SK-N-SH treated with all-trans-retinoic acid at 6 μM for 48 hours (cell line): Measurements from ENCODE around the gene ADAM23.

Experiments
- ATAC-seq: fragments of 200-7000 bp; cut with Tn5 transposase; 3 replicates; pipeline ENCODE4 v1.9.1; 2020; ENCODE audit warnings: mild to moderate bottlenecking, moderate library complexity
- ARNTL ChIP-seq: fragments of 450-650 bp; formaldehyde crosslinking; IDR thresholded peaks from 2 replicates; pipeline ENCODE4 v1.5.0; 2020; ENCODE audit warnings: low read depth, mild to moderate bottlenecking, moderate library complexity, borderline replicate concordance
- BACH2 ChIP-seq: fragments of 250-450 bp; sonication (Bioruptor Pico); IDR thresholded peaks from 2 replicates; pipeline ENCODE4 v1.9.0; 2021; ENCODE audit warnings: mild to moderate bottlenecking, borderline replicate concordance
- ESRRG ChIP-seq: fragments of 250-450 bp; sonication (Bioruptor Pico); IDR thresholded peaks from 2 replicates; pipeline ENCODE4 v1.6.1; 2021; ENCODE audit warnings: mild to moderate bottlenecking
- GLIS3 ChIP-seq: fragments of 250-450 bp; sonication (Bioruptor Pico); IDR thresholded peaks from 2 replicates; pipeline ENCODE4 v1.5.0; 2020; ENCODE audit warnings: mild to moderate bottlenecking, moderate library complexity
- ISL1 ChIP-seq: fragments of 250-450 bp; sonication (Bioruptor Pico); IDR thresholded peaks from 2 replicates; pipeline ENCODE4 v2.1.2; 2022; ENCODE audit warnings: mild to moderate bottlenecking, moderate library complexity
- OSR1 ChIP-seq: fragments of 250-450 bp; sonication (Bioruptor Pico); IDR thresholded peaks from 2 replicates; pipeline ENCODE4 v1.8.0; 2022; ENCODE audit warnings: moderate library complexity, mild to moderate bottlenecking, inconsistent platforms
- PPARA ChIP-seq: fragments of 250-450 bp; sonication (Bioruptor Pico); IDR thresholded peaks from 2 replicates; pipeline ENCODE4 v1.5.0; 2020; ENCODE audit warnings: mild to moderate bottlenecking, borderline replicate concordance
- RARB ChIP-seq: fragments of 250-450 bp; sonication (Bioruptor Pico); IDR thresholded peaks from 2 replicates; pipeline ENCODE4 v1.8.0; 2021; ENCODE audit warnings: mild to moderate bottlenecking, moderate library complexity
- SNAI2 ChIP-seq: fragments of 250-450 bp; sonication (Bioruptor Pico); IDR thresholded peaks from 2 replicates; pipeline ENCODE4 v1.5.0; 2020; ENCODE audit warnings: mild to moderate bottlenecking, moderate library complexity
- TCF4 ChIP-seq: fragments of 250-450 bp; sonication (Bioruptor Pico); IDR thresholded peaks from 2 replicates; pipeline ENCODE4 v1.8.0; 2021; ENCODE audit warnings: mild to moderate bottlenecking, moderate library complexity, borderline replicate concordance
- TOX ChIP-seq: fragments of 250-450 bp; sonication (Bioruptor Pico); IDR thresholded peaks from 2 replicates; pipeline ENCODE4 v1.8.0; 2021; ENCODE audit warnings: mild to moderate bottlenecking, moderate library complexity, borderline replicate concordance
- ZFP3 ChIP-seq: fragments of 250-450 bp; sonication (Bioruptor Pico); IDR thresholded peaks from 2 replicates; pipeline ENCODE4 v1.5.0; 2020; ENCODE audit warnings: mild to moderate bottlenecking, moderate library complexity
- ZFP30 ChIP-seq: fragments of 450-650 bp; formaldehyde crosslinking; IDR thresholded peaks from 2 replicates; pipeline ENCODE4 v1.5.0; 2022; ENCODE audit warnings: mild to moderate bottlenecking, moderate library complexity
- ZNF565 ChIP-seq: fragments of 450-650 bp; formaldehyde crosslinking; conservative IDR thresholded peaks from 2 replicates; pipeline ENCODE4 v1.5.0; 2020; ENCODE audit warnings: low read depth, mild to moderate bottlenecking, moderate library complexity
- ZNF70 ChIP-seq: fragments of 450-650 bp; formaldehyde crosslinking; IDR thresholded peaks from 2 replicates; pipeline ENCODE4 v1.5.0; 2020; ENCODE audit warnings: mild to moderate bottlenecking, moderate library complexity
- ZNF8 ChIP-seq: fragments of 450-650 bp; formaldehyde crosslinking; IDR thresholded peaks from 2 replicates; pipeline ENCODE4 v1.5.0; 2020; ENCODE audit warnings: mild to moderate bottlenecking, moderate library complexity
- TF ChIP-seq, protein P1 (sequence below): fragments of 250-450 bp; sonication (Bioruptor Pico); IDR thresholded peaks from 2 replicates; pipeline ENCODE4 v1.8.0; 2021; ENCODE audit warnings: low read depth, mild to moderate bottlenecking, moderate library complexity, borderline replicate concordance
- TF ChIP-seq, protein P2 (sequence below): fragments of 250-450 bp; sonication (Bioruptor Pico); IDR thresholded peaks from 2 replicates; pipeline ENCODE4 v1.8.0; 2020; ENCODE audit warnings: mild to moderate bottlenecking, moderate library complexity, borderline replicate concordance
- TF ChIP-seq, protein P3 (sequence below): fragments of 250-450 bp; sonication (Bioruptor Pico); IDR thresholded peaks from 2 replicates; pipeline ENCODE4 v1.5.1; 2021; ENCODE audit warnings: mild to moderate bottlenecking, moderate library complexity
- TF ChIP-seq, protein P4 (sequence below): fragments of 250-450 bp; sonication (Bioruptor Pico); IDR thresholded peaks from 2 replicates; pipeline ENCODE4 v1.5.1; 2020; ENCODE audit warnings: low read depth, mild to moderate bottlenecking, moderate library complexity

Gene ADAM23

DNA sequence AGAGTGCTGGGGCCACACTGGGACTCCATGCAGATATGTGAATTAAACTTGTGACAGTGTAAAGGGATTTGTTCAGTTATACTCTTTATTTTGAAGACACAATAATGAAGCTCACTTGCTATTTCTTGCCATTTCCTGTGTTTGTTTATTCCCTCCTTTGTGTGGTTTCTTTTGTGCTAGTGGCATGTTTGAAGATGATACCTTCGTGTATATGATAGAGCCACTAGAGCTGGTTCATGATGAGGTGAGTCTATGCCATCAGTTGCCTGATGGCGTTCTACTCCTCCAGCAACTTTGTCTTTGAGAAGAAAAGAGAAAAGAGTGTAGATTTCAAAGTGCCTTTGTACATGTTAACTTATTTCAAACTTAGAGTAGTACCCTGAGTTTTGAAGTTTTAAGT, 99.7 kb downstream of the ADAM23 start:
- no peak for ATAC-seq
- TF ChIP-seq ZFP3 (no peak), SNAI2 (CRISPR knock-in tag) (no peak), GLIS3 (CRISPR knock-in tag) (no peak), OSR1 (CRISPR knock-in tag) (no peak), RARB (CRISPR knock-in tag) (no peak), ZNF565 (CRISPR knock-in tag) (no peak), BACH2 (CRISPR knock-in tag) (no peak), PPARA (CRISPR knock-in tag) (no peak), TCF4 (CRISPR knock-in tag) (no peak), ISL1 (no peak)
- TF ChIP-seq, protein P1, sequence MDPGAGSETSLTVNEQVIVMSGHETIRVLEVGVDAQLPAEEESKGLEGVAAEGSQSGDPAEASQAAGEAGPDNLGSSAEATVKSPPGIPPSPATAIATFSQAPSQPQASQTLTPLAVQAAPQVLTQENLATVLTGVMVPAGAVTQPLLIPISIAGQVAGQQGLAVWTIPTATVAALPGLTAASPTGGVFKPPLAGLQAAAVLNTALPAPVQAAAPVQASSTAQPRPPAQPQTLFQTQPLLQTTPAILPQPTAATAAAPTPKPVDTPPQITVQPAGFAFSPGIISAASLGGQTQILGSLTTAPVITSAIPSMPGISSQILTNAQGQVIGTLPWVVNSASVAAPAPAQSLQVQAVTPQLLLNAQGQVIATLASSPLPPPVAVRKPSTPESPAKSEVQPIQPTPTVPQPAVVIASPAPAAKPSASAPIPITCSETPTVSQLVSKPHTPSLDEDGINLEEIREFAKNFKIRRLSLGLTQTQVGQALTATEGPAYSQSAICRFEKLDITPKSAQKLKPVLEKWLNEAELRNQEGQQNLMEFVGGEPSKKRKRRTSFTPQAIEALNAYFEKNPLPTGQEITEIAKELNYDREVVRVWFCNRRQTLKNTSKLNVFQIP (CRISPR knock-in tag), result no peak
- TF ChIP-seq, protein P2, sequence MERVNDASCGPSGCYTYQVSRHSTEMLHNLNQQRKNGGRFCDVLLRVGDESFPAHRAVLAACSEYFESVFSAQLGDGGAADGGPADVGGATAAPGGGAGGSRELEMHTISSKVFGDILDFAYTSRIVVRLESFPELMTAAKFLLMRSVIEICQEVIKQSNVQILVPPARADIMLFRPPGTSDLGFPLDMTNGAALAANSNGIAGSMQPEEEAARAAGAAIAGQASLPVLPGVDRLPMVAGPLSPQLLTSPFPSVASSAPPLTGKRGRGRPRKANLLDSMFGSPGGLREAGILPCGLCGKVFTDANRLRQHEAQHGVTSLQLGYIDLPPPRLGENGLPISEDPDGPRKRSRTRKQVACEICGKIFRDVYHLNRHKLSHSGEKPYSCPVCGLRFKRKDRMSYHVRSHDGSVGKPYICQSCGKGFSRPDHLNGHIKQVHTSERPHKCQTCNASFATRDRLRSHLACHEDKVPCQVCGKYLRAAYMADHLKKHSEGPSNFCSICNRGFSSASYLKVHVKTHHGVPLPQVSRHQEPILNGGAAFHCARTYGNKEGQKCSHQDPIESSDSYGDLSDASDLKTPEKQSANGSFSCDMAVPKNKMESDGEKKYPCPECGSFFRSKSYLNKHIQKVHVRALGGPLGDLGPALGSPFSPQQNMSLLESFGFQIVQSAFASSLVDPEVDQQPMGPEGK (CRISPR knock-in tag), result no peak
- TF ChIP-seq, protein P3, sequence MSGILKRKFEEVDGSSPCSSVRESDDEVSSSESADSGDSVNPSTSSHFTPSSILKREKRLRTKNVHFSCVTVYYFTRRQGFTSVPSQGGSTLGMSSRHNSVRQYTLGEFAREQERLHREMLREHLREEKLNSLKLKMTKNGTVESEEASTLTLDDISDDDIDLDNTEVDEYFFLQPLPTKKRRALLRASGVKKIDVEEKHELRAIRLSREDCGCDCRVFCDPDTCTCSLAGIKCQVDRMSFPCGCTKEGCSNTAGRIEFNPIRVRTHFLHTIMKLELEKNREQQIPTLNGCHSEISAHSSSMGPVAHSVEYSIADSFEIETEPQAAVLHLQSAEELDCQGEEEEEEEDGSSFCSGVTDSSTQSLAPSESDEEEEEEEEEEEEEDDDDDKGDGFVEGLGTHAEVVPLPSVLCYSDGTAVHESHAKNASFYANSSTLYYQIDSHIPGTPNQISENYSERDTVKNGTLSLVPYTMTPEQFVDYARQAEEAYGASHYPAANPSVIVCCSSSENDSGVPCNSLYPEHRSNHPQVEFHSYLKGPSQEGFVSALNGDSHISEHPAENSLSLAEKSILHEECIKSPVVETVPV (CRISPR knock-in tag), result no peak
- TF ChIP-seq, protein P4, sequence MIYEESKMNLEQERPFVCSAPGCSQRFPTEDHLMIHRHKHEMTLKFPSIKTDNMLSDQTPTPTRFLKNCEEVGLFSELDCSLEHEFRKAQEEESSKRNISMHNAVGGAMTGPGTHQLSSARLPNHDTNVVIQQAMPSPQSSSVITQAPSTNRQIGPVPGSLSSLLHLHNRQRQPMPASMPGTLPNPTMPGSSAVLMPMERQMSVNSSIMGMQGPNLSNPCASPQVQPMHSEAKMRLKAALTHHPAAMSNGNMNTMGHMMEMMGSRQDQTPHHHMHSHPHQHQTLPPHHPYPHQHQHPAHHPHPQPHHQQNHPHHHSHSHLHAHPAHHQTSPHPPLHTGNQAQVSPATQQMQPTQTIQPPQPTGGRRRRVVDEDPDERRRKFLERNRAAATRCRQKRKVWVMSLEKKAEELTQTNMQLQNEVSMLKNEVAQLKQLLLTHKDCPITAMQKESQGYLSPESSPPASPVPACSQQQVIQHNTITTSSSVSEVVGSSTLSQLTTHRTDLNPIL (CRISPR knock-in tag), result no peak

DNA sequence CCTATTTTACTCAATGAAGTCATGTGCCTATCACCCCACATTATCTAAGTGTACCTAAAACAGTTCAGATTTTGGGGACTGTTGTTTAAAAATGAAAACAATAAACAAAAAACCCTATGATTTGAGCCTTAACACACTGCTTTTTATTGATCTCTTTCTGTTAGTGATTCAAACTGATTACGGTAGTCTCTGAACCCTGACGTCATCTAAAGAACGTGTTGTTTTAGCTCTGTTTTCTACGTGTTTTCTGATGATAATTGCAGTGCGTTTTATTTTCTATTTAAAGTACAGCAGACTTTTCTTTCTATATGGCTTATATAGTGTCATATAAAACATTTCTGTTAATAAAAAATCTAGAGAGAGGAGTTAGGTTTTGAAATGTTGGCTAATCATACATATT, 105.1 kb downstream of the ADAM23 start:
- TF ChIP-seq, protein P3 (CRISPR knock-in tag), result no peak
- TF ChIP-seq ESRRG (CRISPR knock-in tag), result no peak
- TF ChIP-seq ZNF8 (CRISPR knock-in tag), result no peak
- no peak for TF ChIP-seq ISL1
- no peak for TF ChIP-seq ARNTL (CRISPR knock-in tag)
- TF ChIP-seq TOX (CRISPR knock-in tag), result no peak
- no peak for TF ChIP-seq SNAI2 (CRISPR knock-in tag)
- TF ChIP-seq ZFP30 (CRISPR knock-in tag), result no peak
- TF ChIP-seq PPARA (CRISPR knock-in tag), result no peak
- TF ChIP-seq, all 23 proteins: peak for 0
- no peak for ATAC-seq

DNA sequence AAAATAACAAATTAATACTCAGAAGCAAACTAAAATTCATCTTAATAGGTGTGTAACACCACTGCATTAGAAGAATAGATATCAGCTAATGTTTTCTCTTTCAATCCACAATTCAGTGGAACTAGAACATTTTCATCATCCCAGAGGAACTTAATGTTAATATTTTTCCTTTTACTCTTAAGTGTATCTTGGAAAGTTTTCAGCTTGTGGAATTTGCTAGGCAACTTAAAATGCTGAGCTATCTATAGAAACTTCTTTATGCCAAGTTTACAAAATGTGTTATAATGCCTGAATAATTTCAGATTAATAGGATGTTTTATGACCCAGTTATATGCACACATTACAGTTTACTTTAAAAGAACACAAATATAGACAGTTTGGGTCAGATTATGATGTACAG, 112.4 kb downstream of the ADAM23 start:
- no peak for ATAC-seq
- TF ChIP-seq SNAI2 (CRISPR knock-in tag), result no peak
- no peak for TF ChIP-seq ARNTL (CRISPR knock-in tag)
- TF ChIP-seq ZNF565 (CRISPR knock-in tag), result no peak
- no peak for TF ChIP-seq OSR1 (CRISPR knock-in tag)
- TF ChIP-seq, protein P1 (CRISPR knock-in tag), result no peak
- no peak for TF ChIP-seq RARB (CRISPR knock-in tag)
- no peak for TF ChIP-seq TCF4 (CRISPR knock-in tag)
- TF ChIP-seq ZFP30 (CRISPR knock-in tag), result no peak
- TF ChIP-seq, protein P4 (CRISPR knock-in tag), result no peak
- TF ChIP-seq PPARA (CRISPR knock-in tag), result no peak
- TF ChIP-seq GLIS3 (CRISPR knock-in tag), result no peak
- no peak for TF ChIP-seq ZNF70 (CRISPR knock-in tag)
- no peak for TF ChIP-seq ZNF8 (CRISPR knock-in tag)
- TF ChIP-seq TOX (CRISPR knock-in tag), result no peak
